Fibroblast of mammary gland (primary cell): ENCODE results near the gene LEMD1.
"Not testable (repeated sequence)": the region's sequence is repeated elsewhere in the genome, so short reads cannot be mapped to it uniquely, and the experiment has no call there.

Experiments
- DNase-seq: peaks from one replicate; pipeline ENCODE4 v3.0.0-alpha.2; 2010; ENCODE audit warnings: low read depth
- H3K4me3 ChIP-seq: 2 replicates; pipeline ENCODE4 v1.5.1; 2011; ENCODE audit warnings: low read depth, mild to moderate bottlenecking, low read length, moderate library complexity; ENCODE audit not compliant: control insufficient read depth
- TF ChIP-seq, protein P1 (sequence below): conservative IDR thresholded peaks from 2 replicates; pipeline ENCODE4 v1.5.1; 2011; ENCODE audit warnings: low read depth, low read length, inconsistent platforms; ENCODE audit not compliant: control insufficient read depth, insufficient read depth

Gene LEMD1

DNA sequence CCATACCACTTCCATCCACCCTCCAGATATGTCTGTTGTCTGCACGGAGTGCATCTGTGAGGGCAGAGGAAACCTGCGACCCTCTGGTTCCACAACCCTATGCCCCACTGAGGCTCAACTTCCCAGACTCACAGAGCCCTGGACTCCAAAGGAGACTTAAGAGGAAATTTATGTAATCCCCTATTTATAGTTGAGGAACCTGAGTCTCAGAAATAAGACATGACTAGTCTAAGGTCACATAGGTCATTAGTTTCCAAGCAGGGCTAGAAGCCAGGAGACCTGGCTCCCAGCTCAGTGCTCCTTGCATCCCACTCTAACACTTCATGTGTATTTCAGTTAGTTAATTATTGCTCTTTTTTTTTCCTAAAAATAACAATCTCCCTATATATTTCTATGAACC, 15.7 kb upstream of the LEMD1 start:
- TF ChIP-seq, protein P1, sequence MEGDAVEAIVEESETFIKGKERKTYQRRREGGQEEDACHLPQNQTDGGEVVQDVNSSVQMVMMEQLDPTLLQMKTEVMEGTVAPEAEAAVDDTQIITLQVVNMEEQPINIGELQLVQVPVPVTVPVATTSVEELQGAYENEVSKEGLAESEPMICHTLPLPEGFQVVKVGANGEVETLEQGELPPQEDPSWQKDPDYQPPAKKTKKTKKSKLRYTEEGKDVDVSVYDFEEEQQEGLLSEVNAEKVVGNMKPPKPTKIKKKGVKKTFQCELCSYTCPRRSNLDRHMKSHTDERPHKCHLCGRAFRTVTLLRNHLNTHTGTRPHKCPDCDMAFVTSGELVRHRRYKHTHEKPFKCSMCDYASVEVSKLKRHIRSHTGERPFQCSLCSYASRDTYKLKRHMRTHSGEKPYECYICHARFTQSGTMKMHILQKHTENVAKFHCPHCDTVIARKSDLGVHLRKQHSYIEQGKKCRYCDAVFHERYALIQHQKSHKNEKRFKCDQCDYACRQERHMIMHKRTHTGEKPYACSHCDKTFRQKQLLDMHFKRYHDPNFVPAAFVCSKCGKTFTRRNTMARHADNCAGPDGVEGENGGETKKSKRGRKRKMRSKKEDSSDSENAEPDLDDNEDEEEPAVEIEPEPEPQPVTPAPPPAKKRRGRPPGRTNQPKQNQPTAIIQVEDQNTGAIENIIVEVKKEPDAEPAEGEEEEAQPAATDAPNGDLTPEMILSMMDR: no peak
- DNase-seq: no peak
- H3K4me3 ChIP-seq: no peak overlapping the region

DNA sequence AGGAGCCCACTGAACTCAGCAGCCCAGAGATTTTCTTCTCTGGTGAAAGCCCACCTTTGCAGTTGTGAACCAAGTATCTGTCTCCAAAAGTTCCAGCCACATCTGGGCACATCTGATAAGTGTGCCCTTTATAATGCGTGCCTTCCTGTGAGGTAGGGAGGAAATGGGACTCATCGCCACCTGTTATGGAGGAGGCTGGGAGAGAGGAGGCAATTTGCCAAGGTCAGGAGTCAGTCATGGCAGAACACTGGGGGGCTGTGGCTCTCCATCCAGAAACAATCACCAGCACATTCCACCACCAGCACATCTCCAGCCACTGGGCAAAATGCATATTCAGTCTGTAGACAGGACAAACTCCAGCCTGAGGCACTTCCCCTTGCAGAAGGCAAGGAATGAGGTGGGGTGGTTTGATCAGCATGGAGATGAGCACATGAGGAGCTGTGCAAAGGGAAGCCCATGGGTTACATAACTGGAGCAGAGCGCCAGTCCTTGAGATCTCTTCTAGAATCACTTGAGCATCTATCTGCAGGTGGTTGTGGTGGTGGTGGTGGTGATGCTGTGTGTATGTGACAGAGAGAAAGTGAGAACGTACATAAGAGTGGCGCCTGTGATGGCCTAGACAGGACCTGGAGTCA, 15.0 kb upstream of the LEMD1 start:
- no peak for DNase-seq
- H3K4me3 ChIP-seq: no peak overlapping the region
- TF ChIP-seq, protein P1: no peak

DNA sequence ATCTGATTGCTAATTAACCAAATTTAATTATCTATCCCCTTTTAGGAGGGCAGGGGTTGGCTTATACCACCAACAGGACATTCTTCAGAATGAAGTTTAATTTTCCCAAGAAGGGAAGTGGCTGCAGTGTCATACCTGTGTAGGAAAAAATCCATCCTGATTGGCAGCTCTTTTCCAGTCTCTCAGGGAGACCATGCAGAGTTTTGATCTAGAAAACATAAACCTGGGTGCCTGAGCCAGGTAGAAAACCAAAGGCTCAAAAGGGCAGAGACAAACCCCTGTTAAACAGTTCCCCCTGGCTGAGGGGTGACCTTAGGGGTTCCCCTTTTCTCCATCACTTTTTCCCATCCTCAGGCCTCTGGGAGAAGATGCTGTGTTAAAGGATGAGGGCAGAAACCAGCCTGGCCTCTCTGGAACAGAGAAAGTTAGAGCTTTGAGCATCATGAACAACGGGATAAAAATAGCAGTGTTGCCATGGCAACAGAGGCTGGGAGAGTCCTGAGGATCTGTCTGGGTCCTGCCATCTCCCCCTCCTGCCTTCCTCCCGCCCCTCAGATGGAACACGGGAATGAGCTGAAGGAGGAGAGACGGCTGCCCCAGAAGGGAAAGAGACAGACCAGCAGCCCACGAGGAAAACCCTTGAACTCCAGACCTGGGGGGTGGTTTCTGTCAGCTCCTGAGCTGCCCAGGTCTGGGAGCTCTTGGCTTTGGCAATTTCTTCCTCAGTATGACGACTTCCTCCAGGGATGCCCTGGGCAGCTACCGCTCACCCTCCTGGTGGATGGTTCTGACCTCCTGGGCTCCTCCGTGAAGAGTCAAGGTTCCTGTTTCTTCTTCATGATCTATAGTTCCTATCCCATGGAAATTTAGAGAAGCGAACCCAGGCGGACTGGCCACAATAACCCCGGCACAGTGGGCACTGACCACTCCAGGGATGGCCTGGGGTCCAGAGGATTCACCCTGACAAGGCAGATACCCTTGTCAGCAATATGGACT, 14.0 kb upstream of the LEMD1 start:
- TF ChIP-seq, protein P1: no peak
- H3K4me3 ChIP-seq: no peak overlapping the region
- no peak for DNase-seq

DNA sequence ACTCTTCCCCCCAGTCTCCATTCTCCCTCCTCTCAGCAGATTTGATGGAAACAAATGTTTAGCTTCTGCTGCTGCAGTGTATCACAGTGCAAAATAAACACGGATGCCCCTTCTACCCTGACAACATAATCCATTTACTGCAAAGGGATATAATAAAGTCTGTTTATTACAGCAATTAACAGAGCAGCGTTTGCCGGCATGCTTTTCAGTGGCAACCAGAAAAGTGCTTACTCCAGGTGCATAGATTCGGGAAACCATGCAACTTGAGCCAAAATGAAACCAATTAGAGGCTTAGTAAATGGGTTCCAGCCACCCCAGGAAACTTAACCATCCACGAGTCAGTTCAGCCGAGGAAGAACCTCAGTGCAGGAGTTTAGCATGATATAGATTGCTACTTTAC, 12.9 kb upstream of the LEMD1 start:
- TF ChIP-seq, protein P1: no peak
- H3K4me3 ChIP-seq: no peak overlapping the region
- no peak for DNase-seq

DNA sequence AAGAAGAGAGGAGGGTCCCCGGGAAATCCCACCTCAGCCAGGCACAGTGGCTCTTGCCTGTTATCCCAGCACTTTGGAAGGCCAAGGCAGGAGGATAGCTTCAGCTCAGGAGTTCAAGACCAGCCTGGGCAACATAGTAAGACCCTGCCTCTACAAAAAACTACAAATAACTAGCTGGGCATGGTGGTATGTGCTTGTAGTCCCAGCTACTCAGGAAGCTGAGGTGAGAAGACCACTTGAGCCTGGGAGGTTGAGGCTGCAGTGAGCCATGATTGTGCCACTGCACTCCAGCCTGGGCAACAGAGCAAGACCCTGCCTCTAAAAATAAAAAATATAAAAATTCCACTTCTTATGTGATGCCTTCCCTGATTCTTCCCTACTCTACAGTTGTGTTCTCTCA, 10.8 kb upstream of the LEMD1 start:
- H3K4me3 ChIP-seq, DNase-seq: not testable (repeated sequence)

DNA sequence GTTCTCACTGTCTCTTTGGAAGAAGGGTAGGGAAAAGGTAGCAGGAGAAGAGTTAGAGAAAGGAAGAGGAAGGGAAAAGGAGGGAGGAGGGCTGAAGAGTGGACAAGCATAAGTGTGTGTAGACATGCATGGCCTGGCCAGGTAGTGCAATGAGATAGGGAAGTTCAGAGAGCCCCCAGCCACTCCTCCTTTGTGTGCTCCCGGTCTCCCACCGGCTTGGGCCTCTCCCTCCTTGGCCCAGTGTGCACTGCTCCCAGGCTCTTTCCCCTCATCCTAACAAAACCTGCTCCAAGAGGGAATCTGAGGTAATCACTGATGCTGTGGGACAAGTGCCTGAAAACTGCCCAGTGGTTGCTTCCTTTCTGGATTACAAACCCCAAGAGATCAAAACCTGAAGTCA, 10.3 kb upstream of the LEMD1 start:
- no peak for DNase-seq
- TF ChIP-seq, protein P1: no peak

DNA sequence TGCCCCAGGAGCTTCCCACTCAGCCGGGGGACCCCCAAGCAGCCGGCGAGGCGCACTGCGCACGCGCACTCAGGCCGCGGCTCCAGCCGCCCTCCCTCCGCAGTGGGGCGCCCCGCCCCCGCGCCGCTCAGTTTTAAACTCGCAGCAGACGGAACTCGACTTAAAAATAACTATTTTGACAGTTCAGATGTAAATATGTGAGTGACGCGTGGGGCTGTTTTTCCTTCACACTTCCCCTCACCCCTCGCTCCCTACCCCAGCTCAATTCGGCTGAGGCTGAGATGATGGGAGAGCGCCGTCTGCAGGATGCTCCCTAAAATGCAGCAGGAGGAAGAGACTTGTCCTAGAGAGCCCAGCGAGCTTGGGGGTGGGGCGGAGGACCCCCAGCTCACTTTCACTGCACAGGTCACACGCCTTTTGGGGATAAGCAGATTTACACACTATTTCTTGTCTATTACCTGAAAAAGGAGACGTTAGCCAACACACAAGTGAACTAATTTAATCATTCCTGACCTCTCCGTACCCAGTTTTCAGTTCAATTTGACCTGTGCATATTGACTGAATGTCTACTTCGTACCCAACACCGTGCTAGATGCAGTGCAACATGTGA, 8.9 kb upstream of the LEMD1 start:
- peak; percentile 41 for DNase-seq
- TF ChIP-seq, protein P1: peak; percentile 98
- peak overlapping the region; percentile 46 for H3K4me3 ChIP-seq

More for the DNA sequence above, 10.3 kb upstream of the LEMD1 start:
- no peak overlapping the region for H3K4me3 ChIP-seq
